Kidney (tissue), 14 donors: ENCODE data around the gene ADGRG1. TPM values are rescaled to one million over a fixed set of nuclear protein-coding genes. Genes with fewer than 3 reads are reported as not detected.

Experiments
- DNase-seq, 5 donors: peaks; one replicate each; pipeline ENCODE4 v3.0.0-alpha.2; 2013 to 2020
- FAIRE-seq: peaks from 2 replicates; lab custom pipeline; 2012; peaks lifted over from hg19 to GRCh38; lab: Jason Lieb, UNC
- H3K27ac ChIP-seq, 2 donors: one replicate each; pipeline ENCODE4 v1.7.0; 2013; ENCODE audit warnings: low read depth in 2 of 2, low read length in 2 of 2, inconsistent platforms in 1 of 2
- H3K27me3 ChIP-seq: one replicate; pipeline ENCODE4 v1.7.1; 2013; ENCODE audit warnings: low read length, inconsistent platforms; ENCODE audit not compliant: control insufficient read depth, insufficient read depth
- H3K36me3 ChIP-seq, 3 donors: one replicate each; pipeline versions ENCODE4 v1.7.0 to v1.7.1; 2013; ENCODE audit warnings: low read length in 3 of 3, control low read depth in 1 of 3, inconsistent platforms in 1 of 3; ENCODE audit not compliant: insufficient read depth in 3 of 3, control insufficient read depth in 2 of 3
- H3K4me1 ChIP-seq, 3 donors: one replicate each; pipeline versions ENCODE4 v1.7.0 to v1.7.1; 2013; ENCODE audit warnings: low read length in 3 of 3, inconsistent platforms in 1 of 3, low read depth in 1 of 3; ENCODE audit not compliant: control insufficient read depth in 2 of 3, insufficient read depth in 2 of 3
- H3K4me3 ChIP-seq, 3 donors: one replicate each; pipeline versions ENCODE4 v1.7.0 to v1.8.1; 2013; ENCODE audit warnings: low read length in 3 of 3, control low read depth in 1 of 3, inconsistent platforms in 1 of 3
- H3K9ac ChIP-seq, 3 donors: one replicate each; pipeline versions ENCODE4 v1.7.0 to v1.7.1; 2013; ENCODE audit warnings: low read length in 3 of 3, control low read depth in 1 of 3, inconsistent platforms in 1 of 3
- H3K9me3 ChIP-seq, 3 donors: one replicate each; pipeline versions ENCODE4 v1.7.0 to v1.7.1; 2013; ENCODE audit warnings: low read length in 3 of 3, control low read depth in 1 of 3, inconsistent platforms in 1 of 3; ENCODE audit not compliant: control insufficient read depth in 2 of 3, insufficient read depth in 1 of 3
- CTCF ChIP-seq: IDR thresholded peaks from 3 replicates; pipeline ENCODE4 v1.5.1; 2012; ENCODE audit warnings: mild to moderate bottlenecking, moderate library complexity, borderline replicate concordance; ENCODE audit not compliant: insufficient read depth; ENCODE audit errors: extremely low read depth
- intact Hi-C: fragments of 100-400 bp; cut with DNase I; formaldehyde crosslinking; loops from one replicate; pipeline ENCODE4 v1.11.1; 2022
- polyA plus RNA-seq: library from polyadenylated mRNA; stranded (reverse); fragments of 350-450 nt; fragmentation: Illumina TruSeq; extraction: RNeasy Lipid Tissue Mini Kit (QIAGEN cat#74804); gene quantifications from one replicate; pipeline ENCODE4 v1.2.3, GENCODE V29; 2014; ENCODE audit warnings: low read depth, low replicate concordance; ENCODE audit not compliant: insufficient read depth
- total RNA-seq: library from RNA; stranded (reverse); fragmentation: NEBNext Ultra II Directional; extraction: Animal tissue kit (Norgen Biotek cat#: 25700); gene quantifications from one replicate; pipeline ENCODE4 v1.2.1, GENCODE V29; 2021
- donor health status: control.
- donor health status: control.
- donor health status: control.
- donor health status: control.
- donor health status: control.
- donor health status: DM: yes; HTN: yes; CAD: no.
- donor health status: Normal renal cell carcinoma (clear cell type).

ADGRG1 gene
- total and polyA plus RNA-seq, 2 donors from 2014 or later, result 188 to 351 TPM

GRCh38 chr16:57616876-57617275 is 11.6 kb upstream of the ADGRG1 start:
- DNase-seq, result peak in 2 of 5 donors; percentile 18 to 29
- Histone ChIP-seq H3K27me3 (no peaks in the 10 kb centered on the region), H3K36me3 (peaks cover 0 to 5% (median 0%) of the 10 kb centered on the region in 3 donors), H3K9ac (no peak overlapping the region), H3K27ac (no peak overlapping the region), H3K4me1 (peaks cover 0 to 26% (median 25%) of the 10 kb centered on the region in 3 donors), H3K9me3 (no peaks in the 10 kb centered on the region), H3K4me3 (no peak overlapping the region)
- intact Hi-C loops, result no loop called here
- FAIRE-seq, result no peak
- TF ChIP-seq CTCF, result no peak

- FAIRE-seq (no peak), DNase-seq (peak in 2 of 5 donors; percentile 40 to 60)
- Histone ChIP-seq H3K27ac (peak overlapping the region; percentile 86 to 91), H3K9ac (peak overlapping the region in 2 of 3 donors; percentile 13 to 74), H3K4me1 (peaks cover 0 to 33% (median 32%) of the 10 kb centered on the region in 3 donors), H3K9me3 (no peaks in the 10 kb centered on the region), H3K4me3 (no peak overlapping the region), H3K27me3 (no peaks in the 10 kb centered on the region), H3K36me3 (peaks cover 0 to 5% (median 0%) of the 10 kb centered on the region in 3 donors)
- no peak for TF ChIP-seq CTCF
- intact Hi-C loops, result no loop called here
Observed at GRCh38 chr16:57617604-57618111, 10.8 kb upstream of the ADGRG1 start.

GRCh38 chr16:57618296-57619132 is 9.9 kb upstream of the ADGRG1 start:
- H3K36me3 ChIP-seq, result peaks cover 0 to 5% (median 0%) of the 10 kb centered on the region in 3 donors
- peak overlapping the region in 1 of 3 donors; percentile 73 for H3K4me3 ChIP-seq
- peaks cover 2 to 42% (median 40%) of the 10 kb centered on the region in 3 donors for H3K4me1 ChIP-seq
- no peaks in the 10 kb centered on the region for H3K27me3 ChIP-seq
- FAIRE-seq, result no peak
- TF ChIP-seq CTCF, result no peak
- intact Hi-C loops, result no loop called here
- no peaks in the 10 kb centered on the region for H3K9me3 ChIP-seq
- H3K9ac ChIP-seq, result peak overlapping the region in 2 of 3 donors; percentile 49 to 74
- H3K27ac ChIP-seq, result peak overlapping the region; percentile 91 to 99
- peak in 2 of 5 donors; percentile 39 to 80 for DNase-seq
